MV-4-11 (cell line): ENCODE results near the gene PDX1.

Experiments used
- DNase-seq: peaks from one replicate; lab custom pipeline; 2025; lab: John Stamatoyannopoulos, UW

Gene PDX1

GRCh38 chr13:27970382-27971235 lies 50.8 kb downstream of the PDX1 start:
- no peak for DNase-seq

DNA sequence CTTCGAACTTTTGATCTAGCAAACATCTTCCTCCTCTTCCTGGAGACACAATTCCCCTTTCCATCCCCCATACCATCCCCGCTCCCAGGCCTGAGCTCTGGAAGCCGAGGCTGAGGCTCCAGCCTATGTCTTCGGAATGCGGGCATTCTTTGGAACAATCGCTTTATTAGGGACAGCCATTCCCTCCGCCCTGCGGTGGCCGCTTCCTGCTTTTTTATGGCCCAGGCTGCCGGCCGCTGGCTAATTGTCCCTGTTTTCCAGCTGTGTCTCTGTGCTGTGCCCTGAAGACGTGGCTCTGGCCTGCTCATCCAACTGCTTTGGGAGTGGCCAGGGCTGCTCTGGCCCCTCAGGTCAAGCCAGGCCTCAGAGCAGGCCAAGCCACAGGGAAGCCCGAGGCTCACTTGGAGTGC lies 51.4 kb downstream of the PDX1 start:
- no peak for DNase-seq

GRCh38 chr13:27971776-27972477 lies 52.1 kb downstream of the PDX1 start:
- DNase-seq = no peak

- no peak for DNase-seq
These were observed 52.6 kb downstream of the PDX1 start for GRCh38 chr13:27972478-27972820.

DNA sequence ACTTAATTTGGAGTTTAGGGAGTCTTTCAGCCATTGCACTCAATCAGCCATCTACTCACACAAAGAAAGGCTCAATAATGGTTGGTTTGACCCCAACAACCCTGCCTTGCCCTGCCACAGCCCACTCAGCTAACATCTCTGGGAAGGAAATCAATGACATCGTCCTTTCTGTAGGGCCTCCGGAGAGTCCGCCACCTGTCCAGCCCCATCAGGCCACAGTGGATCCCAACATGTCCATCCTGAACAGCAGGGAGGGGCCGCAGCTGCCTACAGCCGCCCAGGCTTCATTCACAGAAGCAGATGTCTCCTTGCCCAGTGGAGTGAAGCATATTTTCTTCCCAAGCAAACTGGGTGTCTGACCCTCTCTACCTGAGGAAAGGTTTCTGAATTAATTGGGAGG lies 53.5 kb downstream of the PDX1 start:
- no peak for DNase-seq

- DNase-seq = no peak
These were observed 54.3 kb downstream of the PDX1 start for GRCh38 chr13:27973961-27974662.
